DMS 273 treated with DMSO at 0.1 percent for 48 hours (cell line): ENCODE results near the gene IKZF1.

ENCODE experiments used
- DNase-seq: peaks from one replicate; lab custom pipeline; 2025; lab: John Stamatoyannopoulos, UW

IKZF1 gene

DNA sequence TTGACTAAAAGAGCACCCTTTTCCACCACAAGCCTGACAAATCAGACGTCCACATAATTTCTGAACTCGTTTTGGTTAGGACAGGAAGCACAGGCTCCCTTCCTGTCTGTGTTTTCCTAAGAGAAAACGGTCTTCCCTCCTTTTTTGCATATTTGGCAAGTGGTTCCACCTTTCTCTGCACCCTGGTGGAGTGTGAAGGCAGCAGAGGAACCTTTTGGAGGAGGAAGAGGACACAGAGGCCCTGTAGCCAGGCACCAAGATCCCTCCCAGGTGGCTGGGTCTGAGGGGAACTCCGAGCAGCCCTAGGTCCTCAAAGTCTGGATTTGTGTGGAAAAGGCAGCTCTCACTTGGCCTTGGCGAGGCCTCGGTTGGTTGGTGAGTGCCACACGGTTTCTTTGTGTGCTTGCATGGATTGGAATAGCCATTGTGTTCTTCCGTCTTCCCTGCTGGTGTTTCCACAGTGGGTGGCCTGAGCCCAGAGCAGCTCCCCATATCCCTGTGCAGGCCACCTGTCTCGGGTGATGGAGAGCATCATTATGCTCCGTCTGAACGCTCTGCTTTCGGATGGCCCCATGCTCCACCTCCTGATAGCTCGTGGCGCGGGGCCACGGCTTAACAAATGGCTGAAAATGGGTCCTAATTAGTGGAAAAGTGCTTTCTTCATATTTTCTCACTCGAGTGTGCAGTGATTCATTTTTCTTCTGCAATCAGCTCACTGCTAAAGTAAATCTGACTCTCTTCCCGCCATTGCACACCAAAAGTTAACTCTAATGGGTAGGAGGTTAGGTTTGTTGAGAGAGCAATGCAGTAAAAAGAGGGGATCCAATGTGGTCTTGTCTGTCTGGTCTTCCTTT lies 4.2 kb downstream of the IKZF1 start:
- DNase-seq: no peak

GRCh38 chr7:50309721-50310120 lies 5.2 kb downstream of the IKZF1 start:
- DNase-seq: no peak

- DNase-seq: no peak
Measured at GRCh38 chr7:50310361-50310760, 5.8 kb downstream of the IKZF1 start.

DNA sequence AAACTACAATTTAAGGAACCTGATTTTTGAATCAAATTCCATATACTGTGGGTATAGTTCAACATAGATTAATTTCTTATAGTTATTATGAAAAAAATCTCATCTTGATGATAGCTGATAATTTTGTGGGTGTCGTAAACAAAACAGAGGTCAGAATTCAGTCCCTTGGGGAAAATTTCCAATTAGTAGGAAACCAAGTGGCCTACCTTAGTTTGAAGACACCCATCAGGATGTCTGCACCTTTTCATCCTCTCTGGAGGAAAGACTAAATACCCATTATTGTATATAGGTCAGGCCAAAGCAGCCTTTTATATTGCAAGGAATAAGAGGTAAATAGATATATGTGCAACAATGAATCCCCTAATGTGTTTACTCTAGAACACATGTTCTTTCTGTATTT lies 6.4 kb downstream of the IKZF1 start:
- DNase-seq: no peak

- DNase-seq: no peak
Measured at GRCh38 chr7:50312250-50313162, 8.0 kb downstream of the IKZF1 start.

GRCh38 chr7:50314836-50315592 lies 10.5 kb downstream of the IKZF1 start:
- no peak for DNase-seq

GRCh38 chr7:50315739-50316671 lies 11.5 kb downstream of the IKZF1 start:
- no peak for DNase-seq

GRCh38 chr7:50317221-50317678 lies 12.7 kb downstream of the IKZF1 start:
- DNase-seq: no peak

DNA sequence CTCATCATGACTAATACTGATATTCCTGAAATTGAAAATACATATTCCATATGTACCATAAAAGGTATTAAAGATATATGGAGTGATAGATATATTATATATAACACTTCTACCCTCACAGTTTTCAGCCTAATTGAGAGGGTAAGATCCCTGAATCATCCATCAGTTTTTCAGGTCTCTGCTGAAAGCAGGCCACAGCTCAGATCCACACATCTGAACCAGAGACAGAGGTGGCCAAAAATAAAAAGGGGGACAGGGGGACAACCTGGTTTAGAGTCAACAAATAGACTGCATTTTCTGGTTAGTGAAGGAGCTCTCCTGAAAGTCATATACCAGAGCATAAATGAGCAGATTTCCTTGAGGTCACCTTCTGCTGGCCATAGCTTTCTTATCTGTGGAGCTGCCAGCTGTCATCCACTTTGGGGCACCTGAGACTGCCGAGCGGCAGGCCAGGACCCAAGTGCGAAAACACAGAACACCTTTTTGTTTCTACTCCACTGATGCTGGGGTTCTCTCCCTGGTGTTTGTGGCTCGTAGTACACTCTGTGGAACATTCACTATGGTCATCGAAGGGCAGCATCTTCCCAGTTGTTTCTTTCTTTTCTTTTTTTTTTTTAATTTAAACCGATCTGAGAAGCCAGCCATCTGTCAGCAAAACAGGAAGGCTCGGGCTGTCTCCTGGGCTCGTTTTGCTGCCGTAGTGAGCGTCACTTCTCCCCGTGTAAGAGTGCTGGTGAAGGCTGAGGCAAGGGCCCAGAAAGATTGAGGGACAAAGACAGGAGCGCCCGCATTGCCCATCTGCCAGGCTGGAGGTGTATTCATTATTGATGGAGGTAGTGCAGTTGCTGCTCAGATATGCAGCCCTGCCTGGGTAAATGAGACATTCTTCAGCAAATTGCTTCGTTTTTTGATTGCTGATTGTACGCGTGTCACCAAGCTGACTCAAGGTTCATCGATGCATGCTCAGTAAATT lies 13.5 kb downstream of the IKZF1 start:
- no peak for DNase-seq

- no peak for DNase-seq
Measured at GRCh38 chr7:50321487-50322067, 17.1 kb downstream of the IKZF1 start.

- DNase-seq: no peak
Measured at GRCh38 chr7:50324113-50324512, 19.6 kb downstream of the IKZF1 start.

DNA sequence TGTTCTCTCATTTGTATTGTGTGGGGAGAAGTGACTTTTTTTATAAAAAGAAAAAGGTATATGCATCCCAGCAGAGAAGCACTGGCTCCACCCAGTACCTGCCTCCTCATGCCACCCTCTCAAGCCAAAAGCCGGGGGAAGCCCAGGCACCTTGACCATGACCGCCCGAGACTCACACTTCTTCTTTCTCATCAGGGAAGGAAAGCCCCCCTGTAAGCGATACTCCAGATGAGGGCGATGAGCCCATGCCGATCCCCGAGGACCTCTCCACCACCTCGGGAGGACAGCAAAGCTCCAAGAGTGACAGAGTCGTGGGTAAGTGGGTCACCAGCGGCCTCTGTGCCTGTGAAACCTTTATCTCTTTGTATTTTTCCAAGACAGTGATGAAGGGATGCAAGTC lies 22.9 kb downstream of the IKZF1 start:
- no peak for DNase-seq

GRCh38 chr7:50329775-50330174 lies 25.3 kb downstream of the IKZF1 start:
- DNase-seq: no peak

- no peak for DNase-seq
Measured at GRCh38 chr7:50330254-50330653, 25.7 kb downstream of the IKZF1 start.

- DNase-seq: no peak
Measured at GRCh38 chr7:50330696-50331095, 26.2 kb downstream of the IKZF1 start.

GRCh38 chr7:50331564-50332208 lies 27.2 kb downstream of the IKZF1 start:
- DNase-seq: no peak

- DNase-seq: no peak
Measured at GRCh38 chr7:50332241-50333165, 28.0 kb downstream of the IKZF1 start.

- no peak for DNase-seq
Measured at GRCh38 chr7:50333221-50333651, 28.7 kb downstream of the IKZF1 start.
